ELF-1 (cell line): ENCODE results near the gene NEDD4L.

Experiments
- DNase-seq: peaks from one replicate; pipeline ENCODE4 v3.0.0-alpha.2; 2016; ENCODE audit warnings: low read depth, low spot score

Gene NEDD4L

DNA sequence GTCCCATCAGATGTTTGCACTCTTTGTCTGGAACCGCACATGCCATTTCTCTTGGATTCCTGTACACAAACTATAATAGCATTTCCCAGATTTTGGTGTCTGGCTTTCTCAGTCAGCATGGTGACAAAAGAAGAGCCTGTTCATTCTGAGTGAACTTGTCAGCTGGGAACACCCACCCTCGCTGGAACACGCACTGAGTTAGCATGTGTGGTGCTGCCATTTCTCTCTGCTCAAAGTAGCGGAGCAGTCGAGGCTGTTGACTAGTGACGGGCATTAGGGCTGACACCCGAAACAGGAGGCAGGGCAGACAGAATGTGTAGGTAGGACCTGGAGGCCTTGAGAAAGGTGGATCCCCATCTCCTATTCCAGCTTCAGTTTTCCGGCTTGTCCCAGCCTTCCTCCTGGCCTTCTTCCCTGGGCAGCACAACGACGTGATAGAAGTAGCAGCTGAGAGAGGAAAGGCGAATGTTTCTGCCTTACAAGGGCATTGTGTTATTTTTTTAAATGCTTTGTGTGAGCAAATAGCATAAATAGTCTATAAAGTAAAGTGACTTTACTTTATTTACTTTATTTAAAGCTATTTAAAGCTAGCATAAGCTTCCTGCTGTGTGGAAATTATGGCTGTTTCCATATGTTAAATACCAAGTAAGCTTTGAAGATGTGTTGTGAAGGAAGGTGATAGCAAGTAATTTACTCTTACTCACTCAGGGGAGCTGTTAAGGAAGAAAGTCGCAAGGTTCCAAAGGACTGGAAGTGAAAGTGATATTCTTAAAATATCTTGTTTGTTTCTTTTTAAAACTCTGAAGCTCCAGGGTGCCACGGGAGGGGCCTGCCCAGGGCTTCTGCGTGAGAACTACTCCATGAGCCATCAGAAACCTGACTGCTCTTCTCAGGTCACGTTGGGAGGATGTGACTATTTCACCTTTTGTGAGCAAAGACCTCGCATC is 272.6 kb downstream of the NEDD4L start:
- no peak for DNase-seq

DNA sequence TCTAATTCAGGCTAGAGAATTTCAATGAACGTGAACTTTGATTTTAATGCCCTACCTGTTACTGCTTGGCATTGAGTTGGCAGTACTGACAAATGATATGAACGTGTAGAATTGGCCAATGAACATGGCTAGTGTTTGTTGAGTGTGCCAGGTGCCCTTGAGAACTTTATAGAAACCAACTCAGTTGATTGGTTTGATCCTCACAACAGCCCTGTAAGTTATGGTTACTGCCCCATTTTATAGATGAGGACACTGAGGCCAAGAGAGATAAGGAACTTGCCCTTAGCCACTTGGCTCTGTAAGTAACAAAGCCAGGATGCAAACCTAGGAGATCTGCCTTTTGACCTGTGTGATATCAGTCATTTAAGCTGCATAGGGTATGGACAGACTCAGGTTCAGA is 275.7 kb downstream of the NEDD4L start:
- no peak for DNase-seq

GRCh38 chr18:58320907-58321561 is 277.0 kb downstream of the NEDD4L start:
- DNase-seq, result no peak

- DNase-seq, result no peak
Observed at GRCh38 chr18:58321986-58322385, 278.0 kb downstream of the NEDD4L start.

DNA sequence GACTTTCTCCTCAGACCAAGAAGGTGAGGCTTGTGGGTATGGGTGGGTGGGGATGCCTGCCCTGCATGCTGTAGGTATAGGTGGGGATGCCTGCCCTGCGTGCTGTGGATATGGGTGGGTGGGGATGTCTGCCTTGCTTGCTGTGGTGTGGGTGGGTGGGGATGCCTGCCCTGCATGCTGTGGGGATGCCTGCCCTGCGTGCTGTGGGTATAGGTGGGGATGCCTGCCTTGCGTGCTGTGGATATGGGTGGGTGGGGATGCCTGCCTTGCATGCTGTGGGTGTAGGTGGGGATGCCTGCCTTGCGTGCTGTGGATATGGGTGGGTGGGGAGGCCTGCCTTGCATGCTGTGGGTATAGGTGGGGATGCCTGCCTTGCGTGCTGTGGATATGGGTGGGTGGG is 278.4 kb downstream of the NEDD4L start:
- no peak for DNase-seq

GRCh38 chr18:58323866-58324762 is 280.1 kb downstream of the NEDD4L start:
- DNase-seq, result no peak

- no peak for DNase-seq
Observed at GRCh38 chr18:58324824-58325480, 280.9 kb downstream of the NEDD4L start.

GRCh38 chr18:58325494-58325893 is 281.5 kb downstream of the NEDD4L start:
- no peak for DNase-seq

GRCh38 chr18:58334061-58334460 is 290.0 kb downstream of the NEDD4L start:
- DNase-seq, result no peak

DNA sequence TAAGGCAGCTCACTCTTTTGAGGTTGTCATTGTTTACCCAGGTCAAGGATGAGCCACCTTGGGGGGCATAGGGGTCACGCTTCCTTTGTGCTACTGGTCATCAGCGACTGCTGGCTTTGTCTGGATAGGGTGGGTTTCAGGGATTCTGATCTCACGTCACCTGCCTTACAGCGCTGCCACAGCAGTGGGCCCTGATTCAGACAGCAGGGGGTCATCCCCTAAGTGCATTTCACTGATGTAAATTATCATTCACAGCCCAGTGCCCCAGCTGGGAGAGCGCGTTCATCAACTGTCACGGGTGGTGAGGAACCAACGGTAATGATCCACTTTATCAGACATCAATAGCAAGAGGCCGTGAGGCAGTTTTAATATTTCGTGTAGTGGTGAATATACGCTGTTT is 291.2 kb downstream of the NEDD4L start:
- no peak for DNase-seq

- DNase-seq, result no peak
Observed at GRCh38 chr18:58335821-58336220, 291.8 kb downstream of the NEDD4L start.

DNA sequence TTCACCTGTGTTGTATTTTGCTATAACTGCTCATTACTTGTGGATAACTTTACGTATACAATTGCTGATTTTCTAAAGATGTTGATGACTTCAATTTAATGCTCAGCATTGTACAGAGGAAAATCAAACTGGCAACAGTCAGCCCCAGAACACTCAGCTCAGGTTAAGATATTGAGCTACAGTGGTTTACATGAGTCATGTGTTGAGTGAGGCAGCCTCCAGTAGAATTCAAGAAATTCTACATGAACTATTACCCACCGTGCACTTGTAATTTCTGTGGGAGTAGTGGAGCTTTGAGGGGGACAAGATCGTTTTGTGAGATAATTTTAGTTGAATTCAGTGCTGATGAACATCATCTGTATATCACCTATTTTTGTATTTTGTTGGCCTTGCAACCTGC is 292.6 kb downstream of the NEDD4L start:
- no peak for DNase-seq

- no peak for DNase-seq
Observed at GRCh38 chr18:58337285-58337684, 293.3 kb downstream of the NEDD4L start.

- no peak for DNase-seq
Observed at GRCh38 chr18:58337686-58338085, 293.7 kb downstream of the NEDD4L start.

DNA sequence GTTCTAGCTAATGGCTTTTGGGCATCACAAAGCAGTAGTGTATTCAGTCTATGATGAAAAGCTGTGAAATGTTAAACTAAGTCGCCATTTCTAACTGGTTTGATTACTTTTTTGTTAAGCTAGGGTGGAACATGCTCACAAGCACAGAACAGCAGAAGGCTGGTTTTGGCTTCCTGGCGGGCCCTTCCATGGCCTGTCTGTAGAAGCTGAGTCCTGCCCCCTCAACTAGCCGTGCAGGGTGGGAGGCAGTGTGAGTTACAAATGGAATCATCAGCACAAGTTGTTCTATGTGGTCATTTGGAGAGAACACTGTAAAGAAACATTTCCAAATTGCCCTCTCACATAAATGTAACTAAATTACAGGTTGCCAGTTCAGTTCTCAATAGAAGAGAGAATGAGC is 294.1 kb downstream of the NEDD4L start:
- DNase-seq, result no peak

DNA sequence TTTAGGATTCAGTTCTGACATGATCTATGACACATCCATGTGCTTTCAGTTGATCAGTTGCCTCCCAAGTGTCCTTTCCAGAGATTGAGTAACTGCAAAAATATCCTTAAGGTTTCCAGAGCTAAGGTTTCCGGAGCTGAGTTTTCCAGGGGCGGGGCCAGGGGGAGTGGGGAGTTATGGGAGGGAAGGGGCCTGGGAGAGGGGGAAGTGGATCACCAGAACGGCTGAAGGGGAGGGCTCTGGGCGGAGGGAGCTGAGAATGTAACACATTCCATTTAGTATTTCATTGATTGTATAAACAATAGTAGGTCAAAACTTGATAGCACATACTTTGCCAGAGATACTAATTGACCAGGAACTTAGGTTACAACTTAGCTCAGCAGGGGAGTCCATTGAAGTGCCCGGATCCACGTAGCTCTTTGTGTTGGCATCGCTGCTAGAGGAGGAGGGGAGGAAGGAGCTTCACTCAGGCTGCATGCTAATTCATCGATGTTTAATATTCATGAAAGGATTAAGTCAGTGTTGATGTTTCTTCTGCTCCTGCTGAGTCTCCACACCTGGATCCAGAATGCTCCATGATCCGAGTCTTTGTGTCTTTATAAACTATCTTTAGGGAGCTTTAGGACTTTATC is 295.1 kb downstream of the NEDD4L start:
- DNase-seq, result no peak

- no peak for DNase-seq
Observed at GRCh38 chr18:58339890-58340289, 295.9 kb downstream of the NEDD4L start.

GRCh38 chr18:58341916-58342315 is 297.9 kb downstream of the NEDD4L start:
- DNase-seq, result no peak

GRCh38 chr18:58344080-58344670 is 300.1 kb downstream of the NEDD4L start:
- no peak for DNase-seq

DNA sequence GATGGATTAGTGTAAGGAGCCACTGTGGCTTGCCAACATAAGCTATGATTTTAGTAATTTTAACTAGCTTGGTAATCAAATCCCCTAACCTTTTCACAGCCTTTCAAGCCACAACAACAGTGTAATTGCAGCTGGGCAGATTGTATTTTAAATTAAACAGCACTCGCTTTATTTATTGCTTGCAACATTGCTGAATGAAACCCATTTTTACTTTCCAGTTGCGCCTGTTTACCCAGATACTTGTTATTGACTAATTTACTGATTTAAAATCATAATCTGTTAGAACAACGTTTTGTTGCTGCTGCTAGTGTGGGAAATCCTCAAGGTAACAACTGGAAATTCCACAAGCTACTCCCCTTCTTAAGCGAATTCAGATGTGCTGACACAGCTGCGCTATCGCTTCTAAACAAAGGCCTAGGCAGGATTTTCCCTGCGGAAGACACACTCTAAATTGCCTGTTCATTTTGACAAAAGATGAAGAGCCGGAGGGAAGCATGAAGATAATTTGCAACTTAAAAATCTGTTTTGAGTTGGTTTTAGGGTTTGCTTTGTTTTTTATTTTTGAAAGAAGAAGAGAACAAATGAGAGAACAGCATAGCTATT is 300.9 kb downstream of the NEDD4L start:
- DNase-seq, result peak; percentile 44
